Measurements from ENCODE around the gene NUDT3.
A peak's percentile ranks its signal among the peaks of the same experiment; 100 is the strongest.

NUDT3 gene

GRCh38 chr6:34424200-34425131, 32.0 kb upstream of the NUDT3 start:
- H3K36me3 ChIP-seq (ENCODE audit: control insufficient read depth, insufficient read depth, low read length), result no peaks in the 10 kb centered on the region
- no peak overlapping the region for H2AFZ ChIP-seq
- no peaks in the 10 kb centered on the region for H3K27me3 ChIP-seq (ENCODE audit: control insufficient read depth, insufficient read depth, low read length)
- TF ChIP-seq, protein P1, sequence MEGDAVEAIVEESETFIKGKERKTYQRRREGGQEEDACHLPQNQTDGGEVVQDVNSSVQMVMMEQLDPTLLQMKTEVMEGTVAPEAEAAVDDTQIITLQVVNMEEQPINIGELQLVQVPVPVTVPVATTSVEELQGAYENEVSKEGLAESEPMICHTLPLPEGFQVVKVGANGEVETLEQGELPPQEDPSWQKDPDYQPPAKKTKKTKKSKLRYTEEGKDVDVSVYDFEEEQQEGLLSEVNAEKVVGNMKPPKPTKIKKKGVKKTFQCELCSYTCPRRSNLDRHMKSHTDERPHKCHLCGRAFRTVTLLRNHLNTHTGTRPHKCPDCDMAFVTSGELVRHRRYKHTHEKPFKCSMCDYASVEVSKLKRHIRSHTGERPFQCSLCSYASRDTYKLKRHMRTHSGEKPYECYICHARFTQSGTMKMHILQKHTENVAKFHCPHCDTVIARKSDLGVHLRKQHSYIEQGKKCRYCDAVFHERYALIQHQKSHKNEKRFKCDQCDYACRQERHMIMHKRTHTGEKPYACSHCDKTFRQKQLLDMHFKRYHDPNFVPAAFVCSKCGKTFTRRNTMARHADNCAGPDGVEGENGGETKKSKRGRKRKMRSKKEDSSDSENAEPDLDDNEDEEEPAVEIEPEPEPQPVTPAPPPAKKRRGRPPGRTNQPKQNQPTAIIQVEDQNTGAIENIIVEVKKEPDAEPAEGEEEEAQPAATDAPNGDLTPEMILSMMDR (IDR thresholded peaks at IDR 0.05), result no peak
- peaks cover 3% of the 10 kb centered on the region for H3K4me1 ChIP-seq
- no peak overlapping the region for H3K9ac ChIP-seq
- peak overlapping the region; percentile 92 for H3K4me3 ChIP-seq (ENCODE audit: low read depth, low read length)
- H3K27ac ChIP-seq, result peak overlapping the region; percentile 83
- H3K79me2 ChIP-seq, result no peaks in the 10 kb centered on the region
- H3K4me2 ChIP-seq (ENCODE audit: low read length), result peak overlapping the region; percentile 98
- no peaks in the 10 kb centered on the region for H3K9me3 ChIP-seq (ENCODE audit: control insufficient read depth, low read length)

GRCh38 chr6:34423254-34423653, 30.8 kb upstream of the NUDT3 start:
- Histone ChIP-seq H3K79me2 (no peaks in the 10 kb centered on the region), H3K9ac (no peak overlapping the region), H2AFZ (no peak overlapping the region), H3K4me1 (peaks cover 3% of the 10 kb centered on the region), H3K4me3 (ENCODE audit: low read depth, low read length) (no peak overlapping the region), H3K27ac (no peak overlapping the region), H3K27me3 (ENCODE audit: control insufficient read depth, insufficient read depth, low read length) (no peaks in the 10 kb centered on the region), H3K36me3 (ENCODE audit: control insufficient read depth, insufficient read depth, low read length) (no peaks in the 10 kb centered on the region), H3K4me2 (ENCODE audit: low read length) (no peak overlapping the region), H3K9me3 (ENCODE audit: control insufficient read depth, low read length) (no peaks in the 10 kb centered on the region)
- TF ChIP-seq, protein P1 (IDR thresholded peaks at IDR 0.05), result no peak

GRCh38 chr6:34418367-34418766, 25.9 kb upstream of the NUDT3 start:
- Histone ChIP-seq H3K27ac (no peak overlapping the region), H3K4me2 (ENCODE audit: low read length) (no peak overlapping the region), H3K79me2 (no peaks in the 10 kb centered on the region), H3K4me1 (no peaks in the 10 kb centered on the region), H3K4me3 (ENCODE audit: low read depth, low read length) (no peak overlapping the region), H2AFZ (no peak overlapping the region), H3K36me3 (ENCODE audit: control insufficient read depth, insufficient read depth, low read length) (no peaks in the 10 kb centered on the region), H3K27me3 (ENCODE audit: control insufficient read depth, insufficient read depth, low read length) (no peaks in the 10 kb centered on the region), H3K9me3 (ENCODE audit: control insufficient read depth, low read length) (no peaks in the 10 kb centered on the region), H3K9ac (no peak overlapping the region)
- TF ChIP-seq, protein P1 (IDR thresholded peaks at IDR 0.05), result no peak

DNA sequence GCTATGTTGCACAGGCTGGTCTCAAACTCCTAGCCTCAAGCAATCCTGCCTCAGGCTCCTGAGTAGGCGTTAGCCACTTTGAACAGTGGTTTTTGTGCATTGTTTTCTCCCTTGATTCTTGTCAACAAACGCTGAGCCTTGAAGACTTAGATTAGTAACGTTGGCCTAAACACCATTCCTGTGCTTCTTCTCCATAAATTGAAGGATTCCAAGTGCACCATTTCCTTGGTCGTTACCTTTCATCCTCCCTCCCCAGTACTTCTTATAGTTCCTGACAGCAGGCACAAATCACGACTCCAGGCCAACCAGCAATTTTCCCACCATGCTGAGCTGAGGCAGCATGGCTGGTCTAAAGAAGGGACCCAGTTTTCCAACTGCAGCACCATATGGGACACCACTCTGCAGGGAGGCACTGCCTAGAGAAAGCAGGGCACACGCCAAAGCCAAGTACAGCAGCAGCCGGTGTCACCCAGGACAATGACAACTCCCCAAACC, 24.5 kb upstream of the NUDT3 start:
- no peak overlapping the region for H3K4me3 ChIP-seq (ENCODE audit: low read depth, low read length)
- TF ChIP-seq, protein P1 (IDR thresholded peaks at IDR 0.05), result no peak
- H3K27ac ChIP-seq, result no peak overlapping the region
- H3K4me2 ChIP-seq (ENCODE audit: low read length), result no peak overlapping the region
- H3K9ac ChIP-seq, result no peak overlapping the region
- no peaks in the 10 kb centered on the region for H3K27me3 ChIP-seq (ENCODE audit: control insufficient read depth, insufficient read depth, low read length)
- no peaks in the 10 kb centered on the region for H3K36me3 ChIP-seq (ENCODE audit: control insufficient read depth, insufficient read depth, low read length)
- H3K9me3 ChIP-seq (ENCODE audit: control insufficient read depth, low read length), result no peaks in the 10 kb centered on the region
- H3K4me1 ChIP-seq, result no peaks in the 10 kb centered on the region
- H2AFZ ChIP-seq, result no peak overlapping the region
- H3K79me2 ChIP-seq, result no peaks in the 10 kb centered on the region
